BLaER1 (cell line): ENCODE results near the gene HECW1.

Source experiments
- H3K27ac ChIP-seq: shearing (Covaris generic); formaldehyde crosslinking; 2 replicates; pipeline ENCODE4 v1.8.1; 2022
- H3K27me3 ChIP-seq: shearing (Covaris generic); formaldehyde crosslinking; 2 replicates; pipeline ENCODE4 v1.8.1; 2022
- H3K36me3 ChIP-seq: shearing (Covaris generic); formaldehyde crosslinking; 2 replicates; pipeline ENCODE4 v1.8.1; 2022
- H3K4me1 ChIP-seq: shearing (Covaris generic); formaldehyde crosslinking; 2 replicates; pipeline ENCODE4 v1.8.1; 2022
- H3K4me2 ChIP-seq: shearing (Covaris generic); formaldehyde crosslinking; 2 replicates; pipeline ENCODE4 v1.8.1; 2022
- H3K4me3 ChIP-seq: shearing (Covaris generic); formaldehyde crosslinking; 2 replicates; pipeline ENCODE4 v1.8.1; 2022
- H3K9ac ChIP-seq: shearing (Covaris generic); formaldehyde crosslinking; 2 replicates; pipeline ENCODE4 v1.8.1; 2022
- H3K9me3 ChIP-seq: shearing (Covaris generic); formaldehyde crosslinking; 2 replicates; pipeline ENCODE4 v1.8.1; 2022
- H4K20me1 ChIP-seq: shearing (Covaris generic); formaldehyde crosslinking; 2 replicates; pipeline ENCODE4 v1.8.1; 2022
- Cebpa-rat ChIP-seq: shearing (Covaris generic); IDR thresholded peaks from 2 replicates; pipeline ENCODE4 v1.8.1; 2022

HECW1 gene

DNA sequence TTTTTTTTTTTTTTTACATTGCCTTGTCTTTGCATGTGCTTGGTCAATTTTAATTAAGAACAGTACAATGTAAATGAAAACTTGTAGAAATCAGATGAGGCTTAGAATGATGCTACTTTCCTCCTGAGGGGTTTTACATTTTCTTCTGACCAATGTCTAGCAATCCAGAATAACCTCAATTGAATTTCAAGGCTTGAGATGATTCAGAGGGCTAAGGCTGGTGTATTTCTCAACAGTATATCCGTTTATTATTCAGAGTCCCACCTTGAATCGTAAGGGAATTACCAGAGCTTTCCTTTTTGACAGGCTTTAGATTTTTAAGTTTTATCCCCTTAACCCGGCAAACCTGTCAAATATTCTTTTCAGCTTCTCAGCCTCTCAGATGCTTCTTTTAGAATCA lies 239.2 kb downstream of the HECW1 start:
- TF ChIP-seq Cebpa-rat: no peak
- no peaks in the 10 kb centered on the region for H3K4me1 ChIP-seq
- H3K9ac ChIP-seq: no peak overlapping the region
- peaks cover 11% of the 10 kb centered on the region for H3K36me3 ChIP-seq
- H3K27me3 ChIP-seq: no peaks in the 10 kb centered on the region
- H3K4me3 ChIP-seq: no peak overlapping the region
- H4K20me1 ChIP-seq: no peaks in the 10 kb centered on the region
- no peak overlapping the region for H3K27ac ChIP-seq
- no peak overlapping the region for H3K4me2 ChIP-seq
- peaks cover 43% of the 10 kb centered on the region for H3K9me3 ChIP-seq

- no peaks in the 10 kb centered on the region for H4K20me1 ChIP-seq
- no peak for TF ChIP-seq Cebpa-rat
- H3K9ac ChIP-seq: no peak overlapping the region
- H3K27ac ChIP-seq: no peak overlapping the region
- H3K4me2 ChIP-seq: no peak overlapping the region
- no peaks in the 10 kb centered on the region for H3K4me1 ChIP-seq
- H3K9me3 ChIP-seq: peaks cover 38% of the 10 kb centered on the region
- H3K36me3 ChIP-seq: peaks cover 11% of the 10 kb centered on the region
- H3K27me3 ChIP-seq: no peaks in the 10 kb centered on the region
- H3K4me3 ChIP-seq: no peak overlapping the region
Measured at GRCh38 chr7:43353902-43354301, 241.5 kb downstream of the HECW1 start.

DNA sequence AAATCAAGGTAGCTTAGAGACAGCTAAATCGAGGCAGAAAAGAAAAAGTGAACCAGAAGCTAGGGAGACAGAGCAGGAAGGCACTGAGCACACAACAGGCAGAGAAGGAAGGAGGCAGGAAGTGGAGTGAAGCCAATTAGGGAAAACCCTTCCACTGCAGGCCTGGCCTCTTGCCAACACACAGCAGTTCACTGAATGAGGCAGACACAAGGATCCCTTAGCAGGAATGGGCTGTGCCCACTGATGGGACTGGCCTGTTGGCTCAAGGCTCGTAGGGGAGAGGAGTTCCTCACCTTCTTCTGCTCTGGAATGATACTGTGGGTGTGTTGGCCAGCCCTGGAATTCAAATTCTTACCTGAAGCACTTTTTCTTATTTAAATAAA lies 250.2 kb downstream of the HECW1 start:
- Histone ChIP-seq H4K20me1 (no peaks in the 10 kb centered on the region), H3K9ac (no peak overlapping the region), H3K36me3 (peaks cover 19% of the 10 kb centered on the region), H3K4me1 (peaks cover 15% of the 10 kb centered on the region), H3K27me3 (no peaks in the 10 kb centered on the region), H3K27ac (no peak overlapping the region), H3K4me3 (no peak overlapping the region), H3K9me3 (no peaks in the 10 kb centered on the region), H3K4me2 (peak overlapping the region; percentile 2; the same call in 1 of the 2 replicates)
- TF ChIP-seq Cebpa-rat: no peak

- Histone ChIP-seq H3K9ac (no peak overlapping the region), H3K4me3 (no peak overlapping the region), H3K4me1 (peaks cover 15% of the 10 kb centered on the region), H3K27ac (no peak overlapping the region), H3K4me2 (peak overlapping the region; percentile 0; the same call in 1 of the 2 replicates), H3K27me3 (no peaks in the 10 kb centered on the region), H3K36me3 (peaks cover 19% of the 10 kb centered on the region), H4K20me1 (no peaks in the 10 kb centered on the region), H3K9me3 (no peaks in the 10 kb centered on the region)
- 0 out of 2 replicates have a peak, but pooled peaks have one; percentile 40 for TF ChIP-seq Cebpa-rat
Measured at GRCh38 chr7:43363035-43363791, 250.8 kb downstream of the HECW1 start.

DNA sequence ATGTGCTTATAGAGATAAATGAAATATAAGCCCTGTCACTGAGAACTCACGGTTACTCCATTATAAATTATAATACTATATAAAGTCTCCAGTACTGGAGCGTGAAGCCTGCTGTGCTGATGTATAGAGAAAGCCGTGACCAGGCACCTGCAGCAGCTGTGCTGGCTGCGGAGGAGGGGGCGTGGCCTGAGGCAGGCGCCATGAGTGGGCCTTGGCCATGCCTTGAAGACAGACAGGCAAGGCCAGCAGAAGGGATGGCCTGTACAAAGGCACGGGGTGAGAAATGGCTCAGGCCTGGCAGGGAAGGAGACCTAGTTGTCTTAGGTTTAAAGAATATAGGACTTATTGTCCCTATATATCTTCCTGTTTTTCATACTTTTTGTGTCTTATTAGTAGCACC lies 251.9 kb downstream of the HECW1 start:
- no peak overlapping the region for H3K27ac ChIP-seq
- no peak for TF ChIP-seq Cebpa-rat
- no peaks in the 10 kb centered on the region for H3K9me3 ChIP-seq
- no peak overlapping the region for H3K4me2 ChIP-seq
- H3K9ac ChIP-seq: no peak overlapping the region
- H4K20me1 ChIP-seq: no peaks in the 10 kb centered on the region
- H3K4me1 ChIP-seq: peaks cover 15% of the 10 kb centered on the region
- H3K27me3 ChIP-seq: no peaks in the 10 kb centered on the region
- H3K4me3 ChIP-seq: no peak overlapping the region
- H3K36me3 ChIP-seq: peaks cover 19% of the 10 kb centered on the region

DNA sequence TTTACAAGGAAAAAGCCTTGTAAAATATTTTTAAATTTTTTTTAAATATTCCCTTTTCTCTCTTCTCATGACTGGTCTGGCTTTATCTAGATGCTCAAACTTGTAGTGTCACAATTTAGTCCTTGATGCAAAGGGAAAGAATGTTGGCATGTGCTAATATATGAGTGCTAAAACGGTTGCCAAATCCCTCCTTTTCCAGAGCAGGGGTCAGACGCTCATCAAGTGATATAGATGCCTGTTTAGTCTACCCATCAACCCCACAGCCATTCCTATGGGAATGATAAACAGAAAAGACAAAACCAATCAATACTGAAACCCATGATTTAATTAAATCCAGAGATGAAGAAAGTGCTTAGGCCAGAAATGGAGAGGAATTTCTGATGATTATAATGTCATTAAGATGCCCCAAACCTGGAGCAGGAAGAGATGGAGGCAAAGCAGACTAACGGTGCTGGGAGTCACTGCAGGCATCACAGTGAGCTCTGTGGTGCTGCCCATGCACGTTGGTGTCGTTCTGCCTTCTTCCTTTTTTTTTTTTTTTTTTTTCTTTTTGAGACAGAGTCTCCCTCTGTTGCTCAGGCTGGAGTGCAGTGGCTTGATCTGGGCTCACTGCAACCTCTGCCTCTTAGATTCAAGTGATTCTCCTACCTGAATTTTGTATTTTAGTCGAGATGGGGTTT lies 260.4 kb downstream of the HECW1 start:
- Histone ChIP-seq H3K4me3 (no peak overlapping the region), H4K20me1 (no peaks in the 10 kb centered on the region), H3K27me3 (no peaks in the 10 kb centered on the region), H3K27ac (no peak overlapping the region), H3K9ac (no peak overlapping the region), H3K9me3 (no peaks in the 10 kb centered on the region), H3K4me1 (no peaks in the 10 kb centered on the region), H3K4me2 (no peak overlapping the region), H3K36me3 (no peaks in the 10 kb centered on the region)
- TF ChIP-seq Cebpa-rat: no peak

GRCh38 chr7:43377196-43377960 lies 264.9 kb downstream of the HECW1 start:
- H3K9ac ChIP-seq: no peak overlapping the region
- H3K27ac ChIP-seq: no peak overlapping the region
- H3K27me3 ChIP-seq: no peaks in the 10 kb centered on the region
- H4K20me1 ChIP-seq: no peaks in the 10 kb centered on the region
- H3K36me3 ChIP-seq: no peaks in the 10 kb centered on the region
- TF ChIP-seq Cebpa-rat: no peak
- H3K4me3 ChIP-seq: no peak overlapping the region
- no peak overlapping the region for H3K4me2 ChIP-seq
- 0 out of 2 replicates have a peak, but pooled peaks cover 6% of the 10 kb centered on the region for H3K9me3 ChIP-seq
- H3K4me1 ChIP-seq: no peaks in the 10 kb centered on the region

- Histone ChIP-seq H3K4me1 (no peaks in the 10 kb centered on the region), H3K27ac (no peak overlapping the region), H3K36me3 (no peaks in the 10 kb centered on the region), H3K9me3 (0 out of 2 replicates have a peak, but pooled peaks cover 6% of the 10 kb centered on the region), H3K4me3 (no peak overlapping the region), H3K9ac (no peak overlapping the region), H3K4me2 (no peak overlapping the region), H4K20me1 (no peaks in the 10 kb centered on the region), H3K27me3 (no peaks in the 10 kb centered on the region)
- no peak for TF ChIP-seq Cebpa-rat
Measured at GRCh38 chr7:43379210-43379609, 266.8 kb downstream of the HECW1 start.

DNA sequence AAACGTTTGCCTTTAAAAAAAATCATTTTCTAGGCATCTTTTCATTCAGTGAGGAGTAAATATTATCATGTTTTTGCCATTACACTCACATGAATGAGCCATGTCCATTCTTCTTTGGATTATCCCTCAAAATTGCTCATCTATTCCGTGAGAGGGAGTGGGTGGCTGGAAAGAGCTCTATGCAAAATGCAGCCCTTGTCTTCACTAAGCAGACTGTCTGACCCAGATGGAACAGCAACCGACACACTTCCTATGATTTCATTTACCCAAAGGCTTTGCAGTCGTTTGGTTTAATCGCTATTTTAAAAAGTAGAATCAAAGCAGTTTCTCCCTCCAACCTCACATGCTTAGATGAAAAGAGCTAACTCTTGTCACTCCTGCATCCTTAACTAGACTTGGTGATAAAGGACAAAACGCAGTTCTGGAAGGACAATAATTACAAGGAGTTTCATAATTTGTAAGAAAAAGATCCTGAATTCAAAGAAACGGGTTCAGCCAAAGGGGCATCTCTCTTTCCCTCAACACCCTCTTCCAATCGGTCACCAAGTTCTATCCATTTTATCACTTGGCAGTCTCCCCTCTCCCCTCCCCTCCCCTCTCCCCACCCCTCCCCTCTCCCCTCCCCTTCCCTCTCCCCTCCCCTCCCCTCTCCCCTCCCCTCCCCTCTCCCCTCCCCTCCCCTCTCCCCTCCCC lies 272.3 kb downstream of the HECW1 start:
- Histone ChIP-seq H3K4me2 (no peak overlapping the region), H4K20me1 (no peaks in the 10 kb centered on the region), H3K27me3 (no peaks in the 10 kb centered on the region), H3K27ac (no peak overlapping the region), H3K4me3 (no peak overlapping the region), H3K9ac (no peak overlapping the region), H3K36me3 (no peaks in the 10 kb centered on the region; the same call in 1 of the 2 replicates), H3K4me1 (no peaks in the 10 kb centered on the region), H3K9me3 (0 out of 2 replicates have a peak, but pooled peaks cover 6% of the 10 kb centered on the region)
- no peak for TF ChIP-seq Cebpa-rat
